Ovary (tissue), 3 donors: ENCODE results near the gene GRID1.

ENCODE experiments used
- EP300 ChIP-seq: sonication (generic); formaldehyde crosslinking; IDR thresholded peaks from one replicate; pipeline ENCODE4 v1.6.1; 2017; ENCODE audit warnings: antibody characterized with exemption
- POLR2A ChIP-seq: fragments of 450-650 bp; IDR thresholded peaks from one replicate; pipeline ENCODE4 v1.6.1; 2017; ENCODE audit warnings: antibody characterized with exemption, mild to moderate bottlenecking, moderate library complexity
- TF ChIP-seq, protein P1 (sequence below), 3 donors: fragments of 450-650 bp in 2 of 3; fragments of 200-600 bp in 1 of 3; IDR thresholded peaks; one replicate each; pipeline versions ENCODE4 v1.5.1 to v1.8.0; 2016 to 2022; ENCODE audit warnings: antibody characterized with exemption in 3 of 3, mild to moderate bottlenecking in 1 of 3
- donor health status: DM: no; HTN: no; CAD: no.

GRCh38 chr10:86261941-86262687, 104.5 kb downstream of the GRID1 start:
- TF ChIP-seq POLR2A (no peak), EP300 (no peak)
- TF ChIP-seq, protein P1, sequence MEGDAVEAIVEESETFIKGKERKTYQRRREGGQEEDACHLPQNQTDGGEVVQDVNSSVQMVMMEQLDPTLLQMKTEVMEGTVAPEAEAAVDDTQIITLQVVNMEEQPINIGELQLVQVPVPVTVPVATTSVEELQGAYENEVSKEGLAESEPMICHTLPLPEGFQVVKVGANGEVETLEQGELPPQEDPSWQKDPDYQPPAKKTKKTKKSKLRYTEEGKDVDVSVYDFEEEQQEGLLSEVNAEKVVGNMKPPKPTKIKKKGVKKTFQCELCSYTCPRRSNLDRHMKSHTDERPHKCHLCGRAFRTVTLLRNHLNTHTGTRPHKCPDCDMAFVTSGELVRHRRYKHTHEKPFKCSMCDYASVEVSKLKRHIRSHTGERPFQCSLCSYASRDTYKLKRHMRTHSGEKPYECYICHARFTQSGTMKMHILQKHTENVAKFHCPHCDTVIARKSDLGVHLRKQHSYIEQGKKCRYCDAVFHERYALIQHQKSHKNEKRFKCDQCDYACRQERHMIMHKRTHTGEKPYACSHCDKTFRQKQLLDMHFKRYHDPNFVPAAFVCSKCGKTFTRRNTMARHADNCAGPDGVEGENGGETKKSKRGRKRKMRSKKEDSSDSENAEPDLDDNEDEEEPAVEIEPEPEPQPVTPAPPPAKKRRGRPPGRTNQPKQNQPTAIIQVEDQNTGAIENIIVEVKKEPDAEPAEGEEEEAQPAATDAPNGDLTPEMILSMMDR (IDR thresholded peaks at IDR 0.05), result no peak
